H1 (cell line): ENCODE measurements around the gene DPEP2.

ENCODE experiments used
- CREB1 ChIP-seq: IDR thresholded peaks from 2 replicates; pipeline ENCODE4 v1.6.1; 2012; ENCODE audit warnings: inconsistent platforms
- KDM1A ChIP-seq: fragments of 200-600, 300-600 bp; sonication (generic); IDR thresholded peaks from 2 replicates; pipeline ENCODE4 v1.7.1; 2016; ENCODE audit warnings: mild to moderate bottlenecking, low read length, borderline replicate concordance
- POLR2AphosphoS5 ChIP-seq: IDR thresholded peaks from 2 replicates; pipeline ENCODE4 v1.6.1; 2011; ENCODE audit warnings: low read depth, low read length
- RAD21 ChIP-seq, 2 experiments: IDR thresholded peaks in 1 of 2; conservative IDR thresholded peaks in 1 of 2; 2 replicates each; pipeline ENCODE4 v1.6.1; 2011; ENCODE audit warnings: low read depth in 2 of 2, low read length in 2 of 2, improper control_type of control experiment in 1 of 2, inconsistent platforms in 1 of 2, mild to moderate bottlenecking in 1 of 2, moderate library complexity in 1 of 2
- TF ChIP-seq, protein P1 (sequence below), 3 experiments: IDR thresholded peaks; 1 replicate in 2 of 3; 2 replicates in 1 of 3; pipeline versions ENCODE4 v1.5.1 to v1.6.1; 2011; ENCODE audit warnings: low read length in 3 of 3, mild to moderate bottlenecking in 3 of 3, inconsistent platforms in 2 of 3, low read depth in 1 of 3, moderate library complexity in 1 of 3; ENCODE audit not compliant: insufficient read depth in 1 of 3; ENCODE audit errors: control extremely low read depth in 1 of 3

DNA sequence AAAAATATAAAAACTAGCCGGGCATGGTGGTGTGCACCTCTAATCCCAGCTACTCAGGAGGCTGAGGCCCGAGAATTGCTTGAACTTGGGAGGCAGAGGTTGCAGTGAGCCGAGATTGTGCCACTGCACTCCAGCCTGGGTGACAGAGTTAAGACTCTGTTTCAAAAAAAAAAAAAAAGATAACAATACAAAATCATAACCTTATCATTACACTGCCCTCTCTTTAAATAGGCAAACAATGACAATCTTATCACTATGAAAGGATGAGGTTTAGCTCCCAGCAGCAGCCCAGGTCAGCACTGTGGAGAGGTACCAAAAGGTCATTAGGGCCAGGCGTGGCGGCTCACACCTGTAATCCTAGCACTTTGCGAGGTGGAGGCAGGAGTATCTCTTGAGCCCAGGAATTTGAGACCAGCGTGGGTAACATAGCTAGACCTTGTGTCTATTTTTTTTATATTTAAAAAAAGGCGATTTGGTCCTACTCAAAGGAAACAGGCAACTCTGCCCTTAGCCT lies 19.9 kb upstream of the DPEP2 start:
- TF ChIP-seq RAD21 (IDR thresholded peaks at IDR 0.05 in 1 of 2, conservative IDR thresholded peaks at IDR 0.05 in 1 of 2; ENCODE audit: low read depth in 2 of 2, low read length in 2 of 2): no peak
- TF ChIP-seq KDM1A: no peak
- TF ChIP-seq, protein P1, sequence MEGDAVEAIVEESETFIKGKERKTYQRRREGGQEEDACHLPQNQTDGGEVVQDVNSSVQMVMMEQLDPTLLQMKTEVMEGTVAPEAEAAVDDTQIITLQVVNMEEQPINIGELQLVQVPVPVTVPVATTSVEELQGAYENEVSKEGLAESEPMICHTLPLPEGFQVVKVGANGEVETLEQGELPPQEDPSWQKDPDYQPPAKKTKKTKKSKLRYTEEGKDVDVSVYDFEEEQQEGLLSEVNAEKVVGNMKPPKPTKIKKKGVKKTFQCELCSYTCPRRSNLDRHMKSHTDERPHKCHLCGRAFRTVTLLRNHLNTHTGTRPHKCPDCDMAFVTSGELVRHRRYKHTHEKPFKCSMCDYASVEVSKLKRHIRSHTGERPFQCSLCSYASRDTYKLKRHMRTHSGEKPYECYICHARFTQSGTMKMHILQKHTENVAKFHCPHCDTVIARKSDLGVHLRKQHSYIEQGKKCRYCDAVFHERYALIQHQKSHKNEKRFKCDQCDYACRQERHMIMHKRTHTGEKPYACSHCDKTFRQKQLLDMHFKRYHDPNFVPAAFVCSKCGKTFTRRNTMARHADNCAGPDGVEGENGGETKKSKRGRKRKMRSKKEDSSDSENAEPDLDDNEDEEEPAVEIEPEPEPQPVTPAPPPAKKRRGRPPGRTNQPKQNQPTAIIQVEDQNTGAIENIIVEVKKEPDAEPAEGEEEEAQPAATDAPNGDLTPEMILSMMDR (IDR thresholded peaks at IDR 0.05; ENCODE audit: control extremely low read depth in 1 of 3, insufficient read depth in 1 of 3, low read depth in 1 of 3, low read length in 3 of 3): no peak
- TF ChIP-seq CREB1: no peak
- TF ChIP-seq POLR2AphosphoS5: no peak
